HepG2 (cell line): Measurements from ENCODE around the gene CRISPLD2. TPM values are rescaled to one million over a fixed set of nuclear protein-coding genes. Genes with fewer than 3 reads are reported as not detected.

Experiments used
- ATAC-seq: fragments of 200-7000 bp; cut with Tn5 transposase; 3 replicates; pipeline ENCODE4 v1.9.1; 2020; ENCODE audit warnings: mild to moderate bottlenecking, moderate library complexity
- BruUV-seq: library from RNA; stranded (reverse); fragments of 400-500 nt; replicated peaks from 2 replicates; lab custom pipeline; 2021; lab: Mats Ljungman, UMichigan
- CTCF ChIA-PET: fragments of 300-600 bp; formaldehyde crosslinking; extraction: SDS; loops from one replicate; lab custom pipeline; 2021; ENCODE audit warnings: low total read pairs, inconsistent platforms, low intra/inter-chr PET ratio; lab: Yijun Ruan, JAX
- POLR2A ChIA-PET: fragments of 350-600 bp; sonication (Branson Sonifier 250); formaldehyde crosslinking; loops from one replicate; lab custom pipeline; 2020; ENCODE audit warnings: antibody characterized with exemption, inconsistent platforms; lab: Yijun Ruan, JAX
- DNase-seq: peaks from one replicate; pipeline ENCODE4 v3.0.0-alpha.2; 2015; ENCODE audit warnings: low spot score
- FAIRE-seq: peaks from 3 replicates; lab custom pipeline; 2011; peaks lifted over from hg19 to GRCh38; lab: Jason Lieb, UNC
- H2AFZ ChIP-seq: one replicate; pipeline ENCODE4 v1.6.1; 2011; ENCODE audit warnings: low read length, inconsistent platforms
- H3K27ac ChIP-seq: fragments of 300-600 bp; 3 replicates; pipeline ENCODE4 v1.8.0; 2011; ENCODE audit warnings: mixed run types, mild to moderate bottlenecking, mixed read lengths, low read length, inconsistent platforms; ENCODE audit not compliant: insufficient read depth; ENCODE audit errors: extremely low read length
- H3K27me3 ChIP-seq, 2 experiments: fragments of 200-600 bp in 1 of 2; 2 replicates in 1 of 2; 3 replicates in 1 of 2; pipeline versions ENCODE4 v1.6.0 to v1.8.0; 2011; ENCODE audit warnings: low read length in 2 of 2, mild to moderate bottlenecking in 2 of 2, moderate library complexity in 2 of 2, inconsistent platforms in 1 of 2; ENCODE audit not compliant: insufficient read depth in 2 of 2, control insufficient read depth in 1 of 2
- H3K36me3 ChIP-seq, 2 experiments: fragments of 200-600 bp in 1 of 2; replicated peaks in 1 of 2; 2 replicates in 1 of 2; 3 replicates in 1 of 2; pipeline versions ENCODE4 v1.5.1 to v1.8.0; 2011; ENCODE audit warnings: low read length in 2 of 2, inconsistent platforms in 1 of 2; ENCODE audit not compliant: insufficient read depth in 2 of 2, control insufficient read depth in 1 of 2
- H3K4me1 ChIP-seq: 2 replicates; pipeline ENCODE4 v1.5.1; 2012; ENCODE audit warnings: low read length, inconsistent platforms; ENCODE audit not compliant: insufficient read depth
- H3K4me2 ChIP-seq: 2 replicates; pipeline ENCODE4 v1.6.0; 2011; ENCODE audit warnings: low read depth, low read length, inconsistent platforms
- H3K4me3 ChIP-seq, 3 experiments: fragments of 200-600 bp in 1 of 3; sonication (generic), shearing (Covaris generic) in 1 of 3; replicated peaks in 1 of 3; 2 replicates each; pipeline ENCODE4 v1.5.1; 2011 to 2016; ENCODE audit warnings: low read length in 3 of 3, inconsistent platforms in 2 of 3, low read depth in 2 of 3, mild to moderate bottlenecking in 2 of 3, control low read depth in 1 of 3, mixed read lengths in 1 of 3; ENCODE audit not compliant: insufficient read depth in 1 of 3
- H3K79me2 ChIP-seq: one replicate; pipeline ENCODE4 v1.6.1; 2011; ENCODE audit warnings: low read length, inconsistent platforms; ENCODE audit not compliant: insufficient read depth
- H3K9ac ChIP-seq: 2 replicates; pipeline ENCODE4 v1.6.0; 2011; ENCODE audit warnings: mild to moderate bottlenecking, low read depth, low read length, inconsistent platforms; ENCODE audit not compliant: insufficient read depth
- H3K9me3 ChIP-seq: 2 replicates; pipeline ENCODE4 v1.5.1; 2012; ENCODE audit warnings: mild to moderate bottlenecking, low read length
- H4K20me1 ChIP-seq: 2 replicates; pipeline ENCODE4 v1.6.0; 2011; ENCODE audit warnings: inconsistent platforms, mild to moderate bottlenecking, low read length, moderate library complexity; ENCODE audit not compliant: insufficient read depth
- BRCA1 ChIP-seq: sonication (generic); formaldehyde crosslinking; IDR thresholded peaks from 2 replicates; pipeline ENCODE4 v1.4.0; 2020; ENCODE audit warnings: missing genetic modification reagents
- EED ChIP-seq: sonication (generic); formaldehyde crosslinking; IDR thresholded peaks from 2 replicates; pipeline ENCODE4 v1.5.0; 2020; ENCODE audit warnings: mild to moderate bottlenecking, missing genetic modification reagents
- FOSL2 ChIP-seq: sonication (generic); formaldehyde crosslinking; IDR thresholded peaks from 2 replicates; pipeline ENCODE4 v1.4.0; 2020; ENCODE audit warnings: missing genetic modification reagents
- HNRNPL ChIP-seq: fragments of 200-400 bp; formaldehyde crosslinking; IDR thresholded peaks from 2 replicates; pipeline ENCODE4 v1.6.1; 2017; ENCODE audit warnings: mild to moderate bottlenecking, low read depth, low read length
- JUND ChIP-seq: sonication (generic); formaldehyde crosslinking; IDR thresholded peaks from 2 replicates; pipeline ENCODE4 v1.8.0; 2022; ENCODE audit warnings: mild to moderate bottlenecking, missing genetic modification reagents
- NFATC3 ChIP-seq: sonication (generic); formaldehyde crosslinking; IDR thresholded peaks from 2 replicates; pipeline ENCODE4 v1.5.1; 2020; ENCODE audit warnings: mild to moderate bottlenecking, missing genetic modification reagents
- RFXANK ChIP-seq: IDR thresholded peaks from 2 replicates; pipeline ENCODE4 v1.6.1; 2016
- ZNF768 ChIP-seq: sonication (generic); formaldehyde crosslinking; IDR thresholded peaks from 2 replicates; pipeline ENCODE4 v1.4.0; 2020; ENCODE audit warnings: missing genetic modification reagents
- WGBS: methylation state at CpG from one replicate; pipeline ENCODE4 v1.1.6; 2017; ENCODE audit warnings: low lambda C conversion rate; 5-methylcytosine and 5-hydroxymethylcytosine counted together
- in situ Hi-C: cut with HindIII; loops from 2 replicates; pipeline ENCODE4 v1.10.0; 2017; ENCODE audit warnings: low pct_unique_long_range_greater_than_20kb; ENCODE audit not compliant: extremely low pct_ligation_motif_present
- intact Hi-C: fragments of 100-400 bp; cut with micrococcal nuclease; formaldehyde crosslinking; loops from one replicate; pipeline ENCODE4 v1.10.0; 2022; ENCODE audit not compliant: unreplicated experiment
- polyA plus RNA-seq, 8 experiments: library from polyadenylated mRNA; depleted of rRNA in 3 of 8; stranded (reverse) in 7 of 8; unstranded in 1 of 8; fragments of >200 nt; fragmentation: Illumina TruSeq in 4 of 8; extraction: Trizol in 4 of 8; gene quantifications; 2 replicates each; pipeline versions ENCODE4 v1.2.1 to v1.2.3, GENCODE V29; 2011 to 2016; ENCODE audit warnings: low read depth in 4 of 8, missing spikeins in 1 of 8, mixed read lengths in 1 of 8; ENCODE audit not compliant: insufficient read depth in 1 of 8
- total RNA-seq, 5 experiments: library from RNA; depleted of rRNA; stranded (reverse); fragments of >200 nt; fragmentation: Illumina TruSeq; extraction: Trizol; gene quantifications; 2 replicates each; pipeline ENCODE4 v1.2.3, GENCODE V29; 2016; ENCODE audit warnings: low read depth in 1 of 5
- TF ChIP-seq, protein P1 (sequence below): fragments of 450-650 bp; IDR thresholded peaks from 2 replicates; pipeline ENCODE4 v1.6.1; 2016
- TF ChIP-seq, protein P2 (sequence below), 2 experiments: sonication (generic) in 1 of 2; formaldehyde crosslinking in 1 of 2; IDR thresholded peaks; 2 replicates each; pipeline versions ENCODE4 v1.4.0 to v1.6.1; 2018 to 2020; ENCODE audit warnings: missing genetic modification reagents in 2 of 2, borderline replicate concordance in 1 of 2, low read depth in 1 of 2, mild to moderate bottlenecking in 1 of 2, missing biosample characterization in 1 of 2
- TF ChIP-seq, protein P3 (sequence below): sonication (generic); formaldehyde crosslinking; IDR thresholded peaks from 2 replicates; pipeline ENCODE4 v1.4.0; 2020; ENCODE audit warnings: low read depth, mild to moderate bottlenecking, missing genetic modification reagents

The CRISPLD2 gene
- total and polyA plus RNA-seq, 2 of the 13 experiments (the other 11 are each of a cell fraction or from before 2014, with no cell fraction given), result 0.04 to 0.31 TPM

DNA sequence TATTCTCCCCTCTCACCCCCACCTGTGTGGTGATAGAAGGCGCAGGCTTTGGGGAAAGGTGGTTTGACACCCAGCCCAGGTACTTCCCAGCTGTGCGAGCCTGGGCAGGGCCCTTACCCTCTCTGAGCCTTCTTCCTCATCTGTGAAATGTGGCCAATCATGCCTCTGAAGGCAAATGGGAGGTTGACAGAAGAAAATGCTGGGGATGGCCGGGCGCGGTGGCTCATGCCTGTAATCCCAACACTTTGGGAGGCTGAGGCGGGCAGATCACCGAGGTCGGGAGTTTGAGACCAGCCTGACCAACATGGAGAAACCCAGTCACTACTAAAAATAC is 43.7 kb downstream of the CRISPLD2 start:
- no peak overlapping the region for H3K4me3 ChIP-seq
- in situ Hi-C loops, result no loop called here
- no peak for ATAC-seq
- FAIRE-seq, result no peak
- no TSS peak for BruUV-seq
- peaks cover 17% of the 10 kb centered on the region for H3K4me1 ChIP-seq
- H3K9ac ChIP-seq, result no peak overlapping the region
- H2AFZ ChIP-seq, result no peak overlapping the region
- no peak overlapping the region for H3K4me2 ChIP-seq
- no peak overlapping the region for H3K27ac ChIP-seq
- POLR2A ChIA-PET, result no interaction called here
- 80% methylated on average over 8 of the region's 8 CpGs for WGBS
- H4K20me1 ChIP-seq, result no peaks in the 10 kb centered on the region
- intact Hi-C loops, result no loop called here
- no peak for TF ChIP-seq EED
- TF ChIP-seq ZNF768, result peak; percentile 83
- TF ChIP-seq, all 625 proteins: peak for 1
- Histone ChIP-seq H3K36me3 (no peaks in the 10 kb centered on the region; a peak in 1 of 5 replicates), H3K9me3 (no peaks in the 10 kb centered on the region), H3K27me3 (peaks cover 6 to 44% of the 10 kb centered on the region in 2 experiments), H3K79me2 (no peaks in the 10 kb centered on the region)
- no peak for DNase-seq
- CTCF ChIA-PET, result no interaction called here

DNA sequence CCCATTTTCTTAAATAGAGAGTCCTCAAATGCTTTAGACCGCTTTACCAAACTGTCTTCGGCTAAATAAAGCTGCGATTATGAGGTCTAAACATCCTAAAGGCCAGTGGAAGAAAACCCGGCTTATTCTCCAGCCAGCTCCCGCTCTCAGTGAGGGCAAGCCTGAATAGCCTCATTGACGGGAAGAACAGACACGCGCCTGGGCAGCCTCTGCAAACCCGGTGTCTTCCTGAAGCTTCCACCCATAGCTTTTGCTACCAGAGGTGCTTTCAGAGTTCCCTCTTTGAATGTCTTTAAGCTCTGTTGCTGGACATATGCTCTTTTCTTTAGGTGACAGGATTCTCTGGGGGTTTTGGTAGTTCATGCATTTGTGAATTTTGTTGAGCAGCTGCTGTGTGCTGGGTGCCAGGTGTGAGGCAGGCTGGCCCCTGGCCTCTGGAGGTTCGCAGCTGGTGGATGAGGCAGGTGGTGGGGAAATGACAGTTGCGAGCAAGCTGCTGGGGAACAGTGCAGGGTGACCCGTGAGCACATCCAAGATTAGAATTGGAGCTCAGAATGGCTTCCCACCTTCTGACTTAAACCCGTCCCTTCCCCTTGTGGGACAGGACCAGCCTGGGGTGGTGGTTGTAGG is 44.7 kb downstream of the CRISPLD2 start:
- Histone ChIP-seq H3K27ac (no peak overlapping the region), H4K20me1 (no peaks in the 10 kb centered on the region), H3K27me3 (peaks cover 8 to 50% of the 10 kb centered on the region in 2 experiments), H3K9ac (no peak overlapping the region), H3K4me3 (no peak overlapping the region), H3K4me2 (no peak overlapping the region), H2AFZ (no peak overlapping the region), H3K36me3 (no peaks in the 10 kb centered on the region; a peak in 1 of 5 replicates), H3K4me1 (peaks cover 19% of the 10 kb centered on the region), H3K9me3 (no peaks in the 10 kb centered on the region), H3K79me2 (no peaks in the 10 kb centered on the region)
- ChIA-PET POLR2A (no interaction called here), CTCF (no interaction called here)
- in situ Hi-C loops (no loop called here), intact Hi-C loops (no loop called here)
- DNase-seq, result no peak
- no peak for FAIRE-seq
- WGBS, result 63% methylated on average over 12 of the region's 13 CpGs
- no peak for ATAC-seq
- BruUV-seq, result no TSS peak
- no peak for TF ChIP-seq HNRNPL
- no peak for TF ChIP-seq FOSL2 (CRISPR knock-in tag)
- TF ChIP-seq, protein P1, sequence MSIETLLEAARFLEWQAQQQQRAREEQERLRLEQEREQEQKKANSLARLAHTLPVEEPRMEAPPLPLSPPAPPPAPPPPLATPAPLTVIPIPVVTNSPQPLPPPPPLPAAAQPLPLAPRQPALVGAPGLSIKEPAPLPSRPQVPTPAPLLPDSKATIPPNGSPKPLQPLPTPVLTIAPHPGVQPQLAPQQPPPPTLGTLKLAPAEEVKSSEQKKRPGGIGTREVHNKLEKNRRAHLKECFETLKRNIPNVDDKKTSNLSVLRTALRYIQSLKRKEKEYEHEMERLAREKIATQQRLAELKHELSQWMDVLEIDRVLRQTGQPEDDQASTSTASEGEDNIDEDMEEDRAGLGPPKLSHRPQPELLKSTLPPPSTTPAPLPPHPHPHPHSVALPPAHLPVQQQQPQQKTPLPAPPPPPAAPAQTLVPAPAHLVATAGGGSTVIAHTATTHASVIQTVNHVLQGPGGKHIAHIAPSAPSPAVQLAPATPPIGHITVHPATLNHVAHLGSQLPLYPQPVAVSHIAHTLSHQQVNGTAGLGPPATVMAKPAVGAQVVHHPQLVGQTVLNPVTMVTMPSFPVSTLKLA, result no peak
- TF ChIP-seq BRCA1 (CRISPR knock-in tag), result no peak
- TF ChIP-seq, protein P2, sequence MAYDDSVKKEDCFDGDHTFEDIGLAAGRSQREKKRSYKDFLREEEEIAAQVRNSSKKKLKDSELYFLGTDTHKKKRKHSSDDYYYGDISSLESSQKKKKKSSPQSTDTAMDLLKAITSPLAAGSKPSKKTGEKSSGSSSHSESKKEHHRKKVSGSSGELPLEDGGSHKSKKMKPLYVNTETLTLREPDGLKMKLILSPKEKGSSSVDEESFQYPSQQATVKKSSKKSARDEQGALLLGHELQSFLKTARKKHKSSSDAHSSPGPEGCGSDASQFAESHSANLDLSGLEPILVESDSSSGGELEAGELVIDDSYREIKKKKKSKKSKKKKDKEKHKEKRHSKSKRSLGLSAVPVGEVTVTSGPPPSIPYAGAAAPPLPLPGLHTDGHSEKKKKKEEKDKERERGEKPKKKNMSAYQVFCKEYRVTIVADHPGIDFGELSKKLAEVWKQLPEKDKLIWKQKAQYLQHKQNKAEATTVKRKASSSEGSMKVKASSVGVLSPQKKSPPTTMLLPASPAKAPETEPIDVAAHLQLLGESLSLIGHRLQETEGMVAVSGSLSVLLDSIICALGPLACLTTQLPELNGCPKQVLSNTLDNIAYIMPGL (CRISPR knock-in tag; IDR thresholded peaks at IDR 0.05; ENCODE audit: borderline replicate concordance in 1 of 2, low read depth in 1 of 2), result no peak
- no peak for TF ChIP-seq NFATC3 (CRISPR knock-in tag)
- no peak for TF ChIP-seq RFXANK (CRISPR knock-in tag)
- TF ChIP-seq, protein P3, sequence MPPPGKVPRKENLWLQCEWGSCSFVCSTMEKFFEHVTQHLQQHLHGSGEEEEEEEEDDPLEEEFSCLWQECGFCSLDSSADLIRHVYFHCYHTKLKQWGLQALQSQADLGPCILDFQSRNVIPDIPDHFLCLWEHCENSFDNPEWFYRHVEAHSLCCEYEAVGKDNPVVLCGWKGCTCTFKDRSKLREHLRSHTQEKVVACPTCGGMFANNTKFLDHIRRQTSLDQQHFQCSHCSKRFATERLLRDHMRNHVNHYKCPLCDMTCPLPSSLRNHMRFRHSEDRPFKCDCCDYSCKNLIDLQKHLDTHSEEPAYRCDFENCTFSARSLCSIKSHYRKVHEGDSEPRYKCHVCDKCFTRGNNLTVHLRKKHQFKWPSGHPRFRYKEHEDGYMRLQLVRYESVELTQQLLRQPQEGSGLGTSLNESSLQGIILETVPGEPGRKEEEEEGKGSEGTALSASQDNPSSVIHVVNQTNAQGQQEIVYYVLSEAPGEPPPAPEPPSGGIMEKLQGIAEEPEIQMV (CRISPR knock-in tag), result no peak
- TF ChIP-seq JUND (CRISPR knock-in tag), result no peak
